Progenitor cell of endocrine pancreas (in vitro differentiated cells): ENCODE results near the gene MOB3B. TPM values are rescaled to one million over a fixed set of nuclear protein-coding genes. Genes with fewer than 3 reads are reported as not detected.

Experiments used
- DNase-seq: peaks from one replicate; pipeline ENCODE4 v3.0.0; 2021; ENCODE audit warnings: low spot score; ENCODE audit not compliant: unreplicated experiment
- H3K27ac Mint-ChIP-seq: 2 replicates; pipeline ENCODE4 v1.8.0; 2021; ENCODE audit warnings: mild to moderate bottlenecking, moderate library complexity, mixed read lengths
- H3K27me3 Mint-ChIP-seq: 2 replicates; pipeline ENCODE4 v1.8.0; 2021; ENCODE audit warnings: mixed read lengths
- H3K36me3 Mint-ChIP-seq: 2 replicates; pipeline ENCODE4 v1.8.0; 2022; ENCODE audit warnings: mixed read lengths; ENCODE audit not compliant: insufficient read depth
- H3K4me1 Mint-ChIP-seq: 2 replicates; pipeline ENCODE4 v1.8.0; 2021; ENCODE audit warnings: low read depth, mixed read lengths
- H3K4me3 Mint-ChIP-seq: 2 replicates; pipeline ENCODE4 v1.8.0; 2021; ENCODE audit warnings: low read depth, mild to moderate bottlenecking, moderate library complexity, mixed read lengths
- H3K9me3 Mint-ChIP-seq: 2 replicates; pipeline ENCODE4 v1.8.0; 2021; ENCODE audit warnings: low read depth, mixed read lengths
- total RNA-seq: library from RNA; stranded (reverse); gene quantifications from 2 replicates; pipeline ENCODE4 v1.2.1, GENCODE V29; 2021
- TF ChIP-seq, protein P1 (sequence below): fragments of 200-600 bp; sonication (generic); IDR thresholded peaks from one replicate; pipeline ENCODE4 v1.5.0; 2021; ENCODE audit warnings: antibody characterized with exemption, mild to moderate bottlenecking; ENCODE audit not compliant: unreplicated experiment

MOB3B gene
- total RNA-seq, 1 donor from 2014 or later: 15.4 TPM

DNA sequence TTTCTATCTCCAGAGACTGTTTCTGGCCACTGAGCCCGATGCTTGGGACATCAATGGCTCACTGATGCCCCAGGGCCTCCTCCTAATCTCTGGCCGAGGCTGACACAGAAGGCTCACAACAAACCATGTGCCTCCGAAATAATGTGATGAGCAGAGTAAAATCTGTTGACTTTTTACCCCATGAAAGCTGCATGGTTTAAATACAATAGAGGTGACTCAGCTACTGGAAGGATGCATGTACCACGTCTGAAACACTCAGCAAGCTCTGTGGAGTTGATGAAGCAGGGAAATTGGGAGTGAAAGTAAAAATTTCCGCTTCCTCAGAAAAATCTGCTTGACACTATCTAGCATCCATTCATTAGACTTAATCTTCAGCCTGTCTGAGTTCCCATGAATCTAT lies 121.6 kb downstream of the MOB3B start:
- no peak overlapping the region for H3K27ac Mint-ChIP-seq
- H3K9me3 Mint-ChIP-seq: peaks cover 9% of the 10 kb centered on the region
- no peaks in the 10 kb centered on the region for H3K27me3 Mint-ChIP-seq
- H3K36me3 Mint-ChIP-seq: peaks cover 6% of the 10 kb centered on the region
- H3K4me3 Mint-ChIP-seq: no peak overlapping the region
- DNase-seq: no peak
- no peaks in the 10 kb centered on the region for H3K4me1 Mint-ChIP-seq
- TF ChIP-seq, protein P1, sequence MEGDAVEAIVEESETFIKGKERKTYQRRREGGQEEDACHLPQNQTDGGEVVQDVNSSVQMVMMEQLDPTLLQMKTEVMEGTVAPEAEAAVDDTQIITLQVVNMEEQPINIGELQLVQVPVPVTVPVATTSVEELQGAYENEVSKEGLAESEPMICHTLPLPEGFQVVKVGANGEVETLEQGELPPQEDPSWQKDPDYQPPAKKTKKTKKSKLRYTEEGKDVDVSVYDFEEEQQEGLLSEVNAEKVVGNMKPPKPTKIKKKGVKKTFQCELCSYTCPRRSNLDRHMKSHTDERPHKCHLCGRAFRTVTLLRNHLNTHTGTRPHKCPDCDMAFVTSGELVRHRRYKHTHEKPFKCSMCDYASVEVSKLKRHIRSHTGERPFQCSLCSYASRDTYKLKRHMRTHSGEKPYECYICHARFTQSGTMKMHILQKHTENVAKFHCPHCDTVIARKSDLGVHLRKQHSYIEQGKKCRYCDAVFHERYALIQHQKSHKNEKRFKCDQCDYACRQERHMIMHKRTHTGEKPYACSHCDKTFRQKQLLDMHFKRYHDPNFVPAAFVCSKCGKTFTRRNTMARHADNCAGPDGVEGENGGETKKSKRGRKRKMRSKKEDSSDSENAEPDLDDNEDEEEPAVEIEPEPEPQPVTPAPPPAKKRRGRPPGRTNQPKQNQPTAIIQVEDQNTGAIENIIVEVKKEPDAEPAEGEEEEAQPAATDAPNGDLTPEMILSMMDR: no peak

DNA sequence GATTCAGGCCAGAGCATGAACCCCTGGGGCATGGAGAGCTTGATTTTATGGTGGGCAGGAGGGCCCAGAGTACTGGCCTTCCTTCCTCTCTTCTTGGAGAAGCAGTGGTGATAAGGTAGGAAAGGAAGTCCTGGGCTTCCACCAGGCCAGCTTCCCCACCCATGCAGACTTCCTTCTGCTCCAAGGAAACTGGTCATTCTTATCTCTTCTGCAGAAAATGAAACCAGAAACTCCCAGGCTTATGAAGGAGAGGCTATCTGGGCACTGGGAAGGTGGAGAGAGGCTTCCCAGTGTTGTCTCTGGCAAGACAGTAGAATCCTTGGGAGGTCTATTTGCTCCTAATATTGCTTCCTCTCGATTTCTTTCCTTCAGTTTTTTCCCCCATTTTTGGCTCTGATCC lies 122.1 kb downstream of the MOB3B start:
- H3K9me3 Mint-ChIP-seq: peaks cover 9% of the 10 kb centered on the region
- H3K4me1 Mint-ChIP-seq: no peaks in the 10 kb centered on the region
- no peak overlapping the region for H3K27ac Mint-ChIP-seq
- H3K36me3 Mint-ChIP-seq: peaks cover 6% of the 10 kb centered on the region
- TF ChIP-seq, protein P1: no peak
- no peak for DNase-seq
- no peak overlapping the region for H3K4me3 Mint-ChIP-seq
- no peaks in the 10 kb centered on the region for H3K27me3 Mint-ChIP-seq

DNA sequence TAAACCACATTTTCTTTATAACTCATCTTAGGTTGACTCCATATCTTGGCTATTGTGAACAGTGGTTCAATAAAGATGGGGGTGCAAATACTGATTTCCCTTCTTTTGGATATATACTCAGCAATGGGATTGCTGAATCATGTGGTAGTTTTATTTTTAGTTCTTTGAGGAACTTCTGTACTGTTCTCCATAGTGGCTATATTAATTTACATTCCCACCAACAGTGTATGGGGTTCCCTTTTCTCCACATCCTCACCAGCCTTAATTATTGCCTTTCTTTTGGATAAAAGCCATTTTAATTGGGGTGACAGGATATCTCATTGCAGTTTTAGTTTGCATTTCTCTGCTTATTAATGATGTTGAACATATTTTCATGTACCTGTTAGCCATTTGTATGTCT lies 125.0 kb downstream of the MOB3B start:
- H3K27me3 Mint-ChIP-seq: no peaks in the 10 kb centered on the region
- H3K4me3 Mint-ChIP-seq: no peak overlapping the region
- H3K36me3 Mint-ChIP-seq: peaks cover 6% of the 10 kb centered on the region
- TF ChIP-seq, protein P1: no peak
- peaks cover 9% of the 10 kb centered on the region for H3K9me3 Mint-ChIP-seq
- DNase-seq: no peak
- no peak overlapping the region for H3K27ac Mint-ChIP-seq
- H3K4me1 Mint-ChIP-seq: no peaks in the 10 kb centered on the region

DNA sequence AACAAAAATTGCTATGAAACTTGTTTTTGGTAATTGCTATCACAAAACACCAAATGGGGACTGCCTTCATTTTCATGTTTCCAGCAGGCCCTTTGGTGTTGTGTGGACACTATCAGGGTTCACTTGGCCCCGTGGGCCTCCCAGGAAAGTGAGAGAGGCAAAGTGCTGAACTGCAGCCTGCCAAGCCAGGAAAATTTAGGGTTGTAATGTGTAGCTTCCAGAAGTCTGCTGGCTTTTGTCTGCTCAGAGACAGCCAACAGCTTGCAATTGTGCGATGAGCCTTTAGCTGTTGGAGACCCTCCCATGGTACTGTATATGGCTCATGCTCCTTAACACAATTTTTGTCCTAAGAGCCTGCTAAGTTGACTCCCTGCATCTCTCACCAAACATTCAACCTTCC lies 127.0 kb downstream of the MOB3B start:
- no peak overlapping the region for H3K4me3 Mint-ChIP-seq
- peaks cover 9% of the 10 kb centered on the region for H3K9me3 Mint-ChIP-seq
- TF ChIP-seq, protein P1: no peak
- no peak for DNase-seq
- no peak overlapping the region for H3K27ac Mint-ChIP-seq
- H3K27me3 Mint-ChIP-seq: no peaks in the 10 kb centered on the region
- H3K36me3 Mint-ChIP-seq: peaks cover 6% of the 10 kb centered on the region
- no peaks in the 10 kb centered on the region for H3K4me1 Mint-ChIP-seq

DNA sequence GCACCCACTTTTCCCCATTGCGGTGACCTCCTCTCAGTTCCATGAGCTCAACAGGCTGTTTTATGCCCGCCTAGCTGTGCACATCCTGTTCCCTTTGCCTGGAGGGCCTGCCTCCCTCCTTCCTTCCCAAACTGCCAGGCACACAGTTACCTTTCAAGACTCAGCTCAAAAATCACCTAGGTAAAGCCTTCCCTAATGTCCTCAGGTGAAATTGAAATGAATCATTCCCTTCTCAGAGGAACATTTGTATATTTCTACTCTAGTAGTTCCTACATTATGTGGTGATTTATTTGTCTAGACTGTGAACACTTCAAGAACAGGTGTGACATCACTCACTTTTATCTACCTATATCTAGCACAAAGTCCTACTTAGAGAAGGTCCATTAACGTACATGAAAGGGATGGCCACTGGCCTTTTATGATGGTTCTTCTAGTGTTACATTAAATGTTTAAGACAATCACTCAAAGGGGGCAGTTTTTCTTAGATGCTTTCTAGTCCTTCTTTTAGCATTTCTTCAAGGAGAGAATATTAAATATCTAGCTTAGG lies 129.2 kb downstream of the MOB3B start:
- Mint-ChIP-seq H3K4me1 (peaks cover 5% of the 10 kb centered on the region), H3K36me3 (peaks cover 3% of the 10 kb centered on the region), H3K27ac (no peak overlapping the region), H3K27me3 (no peaks in the 10 kb centered on the region), H3K9me3 (peaks cover 6% of the 10 kb centered on the region), H3K4me3 (no peak overlapping the region)
- TF ChIP-seq, protein P1: no peak
- DNase-seq: no peak
